CD4-positive, alpha-beta T cell treated with Interleukin-17A for 4 hours (primary cell): ENCODE measurements around the gene OLFM1.

Experiments used
- DNase-seq: peaks from one replicate; pipeline ENCODE4 v3.0.0-alpha.2; 2020; ENCODE audit warnings: mixed read lengths

OLFM1 gene

DNA sequence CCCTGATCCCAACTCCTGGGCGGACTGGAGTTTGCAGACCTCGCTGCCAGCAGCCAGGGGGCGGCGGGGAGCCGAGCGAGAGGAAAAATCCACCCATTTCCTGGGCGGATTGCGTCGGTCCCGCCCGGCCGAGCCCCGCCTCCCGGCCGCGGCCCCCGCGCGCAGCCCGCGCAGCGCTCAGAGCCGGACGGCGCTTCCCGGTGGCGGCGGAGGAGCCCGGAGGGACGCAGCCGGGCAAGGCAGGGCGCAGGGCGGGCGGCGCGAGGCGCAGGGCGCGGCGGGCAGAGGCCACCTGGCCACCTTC, at the start of gene OLFM1:
Gene OLFM1 (plus strand): TSS at position 180 of the 304 bp plus-strand sequence. CDS start 322 bp downstream, outside the sequence.
- no peak for DNase-seq

DNA sequence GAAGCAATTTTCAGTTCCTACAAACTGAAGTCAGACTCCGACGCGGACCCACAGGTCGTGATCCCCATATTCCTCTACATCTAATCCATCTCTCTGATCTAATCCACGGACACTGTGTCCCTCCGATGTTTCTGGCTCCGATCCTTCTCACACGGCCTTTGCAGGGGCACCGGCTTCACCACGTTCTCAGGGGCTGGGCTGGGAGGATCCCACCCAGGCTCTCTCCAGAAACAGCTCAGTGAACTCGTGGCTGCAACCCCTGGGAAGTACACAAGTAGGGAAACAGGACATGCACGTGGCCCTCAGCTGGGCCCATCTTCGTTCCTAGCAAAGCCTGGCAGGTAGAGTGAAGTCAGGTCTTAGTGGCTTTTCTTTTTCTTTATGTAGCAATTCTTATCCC, 49.1 kb upstream of the OLFM1 start:
- no peak for DNase-seq

DNA sequence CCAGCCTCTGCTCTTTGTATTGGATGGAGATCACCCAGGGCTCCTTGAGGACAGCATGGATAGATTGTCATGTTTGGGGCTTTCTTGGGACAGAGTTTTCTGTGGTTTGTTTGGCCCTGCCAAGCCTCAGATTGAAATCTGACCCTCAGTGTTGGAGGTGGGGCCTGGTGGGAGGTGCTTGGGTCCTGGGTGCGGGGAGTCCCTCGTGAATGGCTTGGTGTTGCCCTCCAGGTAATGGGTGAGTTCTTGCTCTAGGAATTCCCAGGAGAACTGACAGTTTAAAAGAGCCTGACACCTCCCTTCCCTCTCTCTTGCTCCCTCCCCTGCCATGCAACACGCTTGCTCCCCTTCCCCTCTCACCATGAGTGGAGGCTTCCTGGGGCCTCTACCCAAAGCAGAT, 48.6 kb upstream of the OLFM1 start:
- DNase-seq = no peak

DNA sequence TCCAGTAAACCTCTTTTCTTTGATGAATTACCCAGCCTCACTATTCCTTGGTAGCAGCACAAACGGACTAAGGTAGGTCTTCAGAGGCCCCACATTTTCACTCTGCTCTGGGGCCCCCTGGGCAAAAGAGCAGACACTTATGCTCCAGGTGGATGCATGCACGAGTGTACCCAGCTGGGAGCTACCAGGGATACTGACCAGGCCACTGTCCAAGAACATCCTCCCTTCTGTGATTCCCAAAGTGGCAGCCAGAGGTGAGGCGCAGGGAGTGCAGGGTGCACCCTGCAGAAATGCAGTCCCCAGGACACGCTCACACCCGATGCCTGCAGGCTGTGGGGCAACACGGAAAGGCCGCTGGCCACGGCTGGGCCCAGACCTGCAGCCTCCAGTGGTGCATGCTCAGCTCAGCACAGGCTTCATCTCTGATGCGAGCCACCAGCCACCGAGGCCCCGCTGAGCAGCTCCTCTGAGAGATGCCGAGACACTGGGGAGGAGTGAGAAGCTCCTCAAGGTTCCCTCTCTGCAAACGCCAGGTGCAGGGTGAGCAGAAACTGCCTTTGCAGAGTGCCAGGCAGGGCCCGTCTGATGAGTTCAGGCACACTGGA, 48.1 kb upstream of the OLFM1 start:
- no peak for DNase-seq

DNA sequence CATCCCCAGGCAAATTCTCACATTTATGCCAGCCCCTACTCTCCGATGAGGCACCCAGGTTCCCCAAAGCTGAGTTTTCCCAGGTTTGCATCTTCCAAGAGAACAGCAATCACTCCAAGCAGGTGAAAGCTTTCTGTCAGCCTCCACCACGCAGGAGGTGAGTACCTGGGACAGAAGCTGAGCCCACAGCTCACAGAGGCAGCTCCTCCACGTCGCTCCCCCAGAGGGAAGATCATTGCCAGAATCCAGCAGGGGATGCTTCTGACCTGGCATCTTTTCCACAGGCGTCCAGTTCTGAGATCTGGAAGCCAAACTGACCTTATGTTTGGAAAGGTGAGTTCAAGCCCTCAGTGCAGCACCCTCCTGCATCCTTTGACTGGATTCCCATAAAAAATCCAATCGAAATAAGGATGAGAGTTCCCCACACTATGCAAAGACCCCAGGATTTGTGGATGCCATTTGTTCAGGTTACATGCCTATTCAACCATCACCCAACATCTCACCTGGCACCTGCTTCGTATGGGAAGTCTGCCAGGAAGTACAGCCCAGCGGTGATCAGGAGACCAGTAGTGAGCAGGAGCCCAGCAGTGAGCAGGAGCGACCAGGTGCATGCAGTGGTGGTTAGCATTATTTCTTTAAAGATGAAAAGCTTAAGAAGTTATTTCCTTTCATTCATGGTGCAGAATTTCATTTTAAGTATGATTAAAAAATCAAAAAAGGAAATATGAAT, 47.4 kb upstream of the OLFM1 start:
- no peak for DNase-seq

DNA sequence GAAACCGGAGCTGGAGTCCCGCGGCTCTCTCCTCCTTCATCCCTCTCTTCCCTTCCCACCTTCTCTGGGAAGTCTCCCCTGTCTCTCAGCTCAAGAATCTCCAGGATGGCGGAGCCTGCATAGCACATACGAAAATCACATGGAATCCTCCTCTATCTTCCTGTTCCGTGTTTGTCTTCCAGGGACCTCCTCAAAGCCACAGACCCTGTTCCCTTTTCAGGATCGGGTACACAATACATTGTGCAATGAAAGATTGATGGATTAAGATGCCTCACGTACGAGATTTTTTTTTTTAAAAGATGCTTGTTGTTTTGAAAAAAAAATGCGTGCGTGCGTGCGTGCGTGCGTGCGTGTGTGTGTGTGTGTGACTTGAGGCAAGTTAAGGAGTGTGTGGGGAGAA, 46.6 kb upstream of the OLFM1 start:
- DNase-seq = no peak

DNA sequence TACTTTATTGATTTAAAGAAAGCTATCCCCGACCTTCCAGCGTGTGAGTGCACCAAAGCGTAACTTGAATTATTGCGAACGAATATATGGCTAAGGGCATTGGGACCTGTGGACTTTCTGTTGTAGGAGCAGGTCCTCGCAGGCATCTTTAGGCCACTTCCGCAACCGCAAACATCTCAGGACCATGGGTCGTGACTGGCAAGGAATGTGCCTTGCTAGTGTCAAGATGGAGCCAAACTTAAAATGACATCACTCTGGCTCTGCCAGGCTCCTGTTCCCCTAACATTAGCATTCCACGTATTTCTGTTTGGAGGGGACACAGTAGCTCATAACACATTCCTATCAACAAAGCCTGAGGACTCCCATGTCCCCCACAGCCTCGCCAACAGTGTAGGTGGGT, 44.1 kb upstream of the OLFM1 start:
- DNase-seq = no peak

DNA sequence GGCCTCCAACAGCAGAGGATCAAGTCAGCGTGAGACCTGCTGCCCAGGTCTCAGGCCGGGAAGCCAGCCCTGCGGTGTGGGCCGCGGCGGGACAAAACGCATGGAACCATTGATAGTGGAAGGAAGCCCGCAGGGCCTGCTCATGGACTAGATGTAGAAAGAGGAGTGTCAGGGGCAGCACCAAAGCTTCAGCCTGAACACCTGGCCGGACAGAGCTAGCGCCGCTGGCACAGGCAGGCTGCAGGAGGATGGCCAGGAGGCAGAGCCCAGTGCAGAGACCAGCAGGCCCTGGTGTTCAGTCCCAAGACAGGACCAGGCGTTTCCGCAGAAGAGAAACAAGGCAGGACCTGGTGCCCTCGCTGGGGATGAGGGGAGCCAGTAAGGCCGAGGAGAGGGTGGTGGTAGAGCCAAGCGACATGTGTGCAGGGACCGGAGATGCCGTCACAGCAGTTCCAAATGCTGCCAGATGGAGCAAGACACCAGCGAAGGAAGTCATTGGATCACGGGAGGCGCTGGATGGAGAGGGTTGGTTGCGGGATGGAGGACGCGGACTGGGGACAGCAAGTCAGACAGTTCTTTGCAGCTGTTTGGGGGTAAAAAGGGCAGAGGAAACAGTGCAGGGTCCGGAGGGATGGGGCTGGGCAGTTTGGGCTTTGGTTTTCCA, 42.1 kb upstream of the OLFM1 start:
- DNase-seq = no peak

DNA sequence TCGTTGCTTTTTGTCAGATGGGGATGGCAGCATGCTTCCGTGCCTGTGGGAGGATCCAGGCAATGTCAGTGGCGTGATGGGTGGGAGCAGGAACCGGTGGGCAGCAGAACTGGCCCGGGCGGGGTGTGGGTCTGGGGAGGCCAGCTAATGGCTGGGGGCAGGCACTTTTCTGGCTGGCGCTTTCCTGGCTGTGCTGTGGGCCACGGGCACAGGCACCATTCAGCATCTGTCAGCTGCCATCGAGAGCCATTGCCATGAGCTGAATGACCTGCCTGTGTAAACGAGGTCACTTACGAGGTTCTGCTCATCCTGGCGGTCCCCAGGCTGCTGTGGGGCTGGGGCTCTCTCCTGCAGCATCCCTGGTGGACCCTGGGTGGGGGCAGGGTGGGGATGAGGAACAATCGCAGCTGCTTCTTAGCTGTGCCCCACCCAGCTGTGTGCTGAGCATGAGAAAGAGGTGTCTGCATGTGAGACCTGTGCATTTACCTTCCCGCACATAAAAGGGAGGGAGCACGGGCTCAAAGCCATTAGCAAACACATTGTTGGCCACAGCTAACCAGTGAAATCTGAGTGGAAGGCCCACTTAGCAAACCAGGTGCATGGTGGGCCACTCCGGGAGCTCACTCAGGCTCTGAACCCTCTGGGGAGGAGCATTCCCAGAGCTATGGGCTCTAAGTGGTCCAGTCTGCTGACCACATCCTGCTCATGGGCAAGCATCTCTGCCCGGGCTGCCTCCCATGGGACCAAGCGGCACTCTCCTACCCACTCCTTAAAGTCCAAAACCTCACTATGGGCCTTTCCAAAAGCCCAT, 41.3 kb upstream of the OLFM1 start:
- DNase-seq = no peak

DNA sequence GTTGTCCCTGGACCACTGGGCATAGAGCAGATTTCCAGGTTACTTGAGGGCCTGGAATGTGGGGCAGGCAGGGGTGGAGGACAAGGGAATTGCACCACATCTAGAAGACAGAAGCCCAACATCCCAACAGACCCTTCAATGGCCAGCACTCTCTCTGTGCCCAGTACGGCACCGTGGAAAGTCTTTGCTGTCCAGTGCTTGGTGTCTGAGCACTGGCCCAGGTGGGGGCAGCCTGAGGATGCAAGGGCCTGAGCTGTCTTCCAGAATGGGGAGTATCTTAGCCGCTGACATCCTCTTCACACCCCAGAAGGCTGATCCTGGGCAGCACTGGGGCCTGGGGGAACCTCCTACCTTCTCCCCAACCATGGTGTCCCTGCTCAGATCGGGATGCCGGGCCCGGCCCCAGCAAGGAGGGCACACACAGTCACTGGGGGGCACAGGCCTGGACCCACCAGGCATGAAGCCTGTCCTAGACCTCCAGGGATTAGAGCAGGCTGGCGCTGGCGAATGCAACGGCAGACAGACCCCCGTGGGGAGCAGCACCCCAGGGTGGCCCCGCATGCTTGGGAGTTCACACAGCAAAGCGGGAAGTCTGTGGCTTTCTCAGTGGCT, 40.6 kb upstream of the OLFM1 start:
- DNase-seq = no peak

DNA sequence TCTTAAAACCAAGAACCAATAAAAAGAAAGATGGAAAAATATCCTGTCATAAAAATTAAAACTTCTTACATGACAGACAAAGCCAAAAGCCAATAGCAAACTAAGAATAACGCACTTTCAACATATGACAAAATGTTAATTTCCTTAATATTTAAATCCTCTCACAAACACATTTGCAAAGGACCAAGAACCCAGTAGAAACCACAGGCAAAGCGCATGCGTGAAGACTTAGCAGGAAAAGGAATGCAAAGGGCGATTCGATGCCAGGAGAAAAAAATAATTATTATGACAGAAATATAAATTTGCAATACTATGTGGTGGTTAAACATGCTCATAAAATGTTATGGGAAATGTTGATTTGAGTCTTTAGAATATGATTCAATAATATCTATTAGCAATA, 39.9 kb upstream of the OLFM1 start:
- DNase-seq = no peak

DNA sequence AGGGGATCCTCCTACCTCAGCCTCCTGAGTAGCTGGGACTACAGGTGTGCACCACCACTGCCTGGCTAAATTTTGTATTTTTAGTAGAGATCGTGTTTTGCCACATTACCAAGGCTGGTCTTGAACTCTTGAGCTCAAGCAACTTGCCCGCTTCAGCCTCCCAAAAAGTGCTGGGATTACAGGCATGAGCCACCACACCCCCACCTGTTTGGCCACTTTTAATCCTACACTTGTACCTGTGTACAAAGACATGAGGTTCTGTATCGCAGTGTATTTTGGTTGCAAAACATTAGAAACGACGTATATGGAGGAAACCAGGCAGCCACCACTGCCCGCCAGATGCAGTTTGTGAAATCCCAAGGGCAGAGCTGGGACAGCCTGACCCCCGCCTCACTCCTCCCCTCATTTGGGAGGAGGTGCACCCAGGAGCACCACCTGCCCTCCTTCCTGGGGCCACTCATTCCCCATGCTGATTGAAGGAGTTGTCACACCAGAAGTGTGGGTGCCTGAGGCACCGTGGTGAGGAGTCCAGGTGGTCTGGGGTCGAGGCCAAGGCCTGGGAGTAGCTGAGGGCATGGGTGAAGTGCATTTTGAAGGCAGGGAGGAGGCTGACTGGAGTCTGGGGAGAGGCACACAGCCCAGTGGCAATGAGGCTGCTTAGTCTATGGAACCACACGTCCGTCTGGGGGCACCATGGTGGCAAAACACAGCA, 39.3 kb upstream of the OLFM1 start:
- no peak for DNase-seq

DNA sequence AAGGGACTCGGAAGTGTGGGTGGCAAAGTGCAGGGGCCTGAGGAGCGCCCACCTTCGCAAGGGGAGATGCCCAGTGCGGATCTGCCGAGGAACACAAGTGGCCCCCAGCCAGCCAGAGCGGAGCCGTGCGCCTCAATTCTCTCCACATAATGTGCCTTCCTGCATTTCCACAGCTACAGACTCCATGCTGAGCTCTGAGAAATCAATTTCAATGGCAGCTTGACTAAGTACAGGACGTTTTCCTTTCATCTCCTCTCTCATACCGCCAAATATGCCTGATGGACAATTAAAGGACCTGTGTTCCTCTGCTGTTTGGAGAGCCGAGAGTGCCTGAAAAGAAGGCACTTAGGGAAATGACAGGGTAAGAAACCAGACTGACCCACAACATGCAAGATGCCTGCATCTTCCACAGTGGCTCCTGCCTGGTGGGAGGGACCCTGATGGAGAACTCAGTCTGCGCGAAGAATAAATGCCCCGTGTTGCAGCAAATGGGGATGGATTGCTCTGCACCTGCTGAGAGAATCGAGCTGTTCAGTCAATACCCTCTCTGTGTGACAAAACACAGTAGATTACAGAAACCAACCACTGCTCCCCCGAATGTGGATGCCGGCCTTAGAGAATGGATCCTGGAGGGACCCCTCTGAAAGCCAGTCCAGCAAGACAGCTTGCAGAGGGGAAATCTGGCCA, 38.6 kb upstream of the OLFM1 start:
- DNase-seq = no peak

DNA sequence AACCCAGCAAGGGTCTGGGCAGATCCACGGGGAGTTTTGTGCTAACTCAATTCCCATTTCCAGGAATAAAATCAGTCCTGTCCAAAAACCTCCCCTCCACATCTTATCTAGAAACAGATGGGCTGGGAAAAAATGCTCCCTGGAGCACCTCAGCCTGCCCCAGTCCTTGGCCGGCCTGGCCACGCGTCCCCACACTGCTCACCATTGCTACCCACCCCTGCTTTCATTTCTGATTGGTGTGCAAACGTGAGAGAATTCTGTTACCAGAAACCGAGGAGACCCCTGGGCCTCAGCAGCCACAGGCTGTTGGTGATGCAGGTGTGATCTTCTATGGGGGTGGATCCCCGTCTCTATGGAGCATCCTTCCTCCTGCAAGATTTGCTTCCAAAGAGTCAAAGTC, 38.0 kb upstream of the OLFM1 start:
- no peak for DNase-seq

DNA sequence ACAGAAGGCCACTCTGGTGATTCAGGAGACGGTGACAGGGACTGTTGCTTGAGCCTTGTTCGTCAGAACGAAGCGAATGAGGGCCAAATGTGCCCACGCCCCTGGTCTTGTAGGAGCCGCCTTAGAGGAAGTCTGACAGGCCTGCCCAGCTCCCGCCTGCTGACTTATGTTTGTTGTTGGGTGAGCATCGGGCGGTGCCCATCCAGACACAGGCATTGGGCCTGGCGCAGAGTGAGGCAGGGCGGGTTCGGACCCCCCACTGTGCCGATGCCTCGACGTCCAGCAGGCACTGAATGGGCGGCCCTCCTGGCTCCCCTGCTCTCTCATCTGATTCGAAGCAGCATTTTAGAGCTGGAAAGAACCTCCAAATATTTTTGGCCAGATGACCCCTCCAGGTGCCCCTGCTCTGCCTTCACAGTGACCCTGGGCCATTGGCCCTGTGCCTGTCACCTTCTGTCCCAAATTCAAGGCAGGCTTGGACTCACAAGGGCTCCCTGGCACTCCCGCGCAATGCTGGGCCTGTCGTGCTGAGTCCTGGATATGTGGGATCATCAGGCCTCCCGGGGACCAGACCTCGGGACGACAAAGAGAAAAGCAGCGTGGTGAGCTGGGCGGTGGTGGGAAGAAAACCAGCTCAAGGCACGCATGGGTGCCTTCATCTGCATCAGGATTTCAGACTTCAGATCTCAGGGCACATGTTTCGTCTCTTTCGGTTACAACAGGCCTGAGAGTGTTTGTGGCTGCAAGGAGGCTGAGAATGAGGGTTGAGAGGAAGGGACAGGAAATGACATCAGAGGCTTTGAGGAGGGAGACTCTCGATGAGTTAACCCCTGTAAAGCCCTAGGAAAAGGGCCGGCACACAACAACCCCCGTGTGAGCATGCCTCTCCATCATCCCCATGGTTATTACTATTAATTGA, 37.1 kb upstream of the OLFM1 start:
- no peak for DNase-seq

DNA sequence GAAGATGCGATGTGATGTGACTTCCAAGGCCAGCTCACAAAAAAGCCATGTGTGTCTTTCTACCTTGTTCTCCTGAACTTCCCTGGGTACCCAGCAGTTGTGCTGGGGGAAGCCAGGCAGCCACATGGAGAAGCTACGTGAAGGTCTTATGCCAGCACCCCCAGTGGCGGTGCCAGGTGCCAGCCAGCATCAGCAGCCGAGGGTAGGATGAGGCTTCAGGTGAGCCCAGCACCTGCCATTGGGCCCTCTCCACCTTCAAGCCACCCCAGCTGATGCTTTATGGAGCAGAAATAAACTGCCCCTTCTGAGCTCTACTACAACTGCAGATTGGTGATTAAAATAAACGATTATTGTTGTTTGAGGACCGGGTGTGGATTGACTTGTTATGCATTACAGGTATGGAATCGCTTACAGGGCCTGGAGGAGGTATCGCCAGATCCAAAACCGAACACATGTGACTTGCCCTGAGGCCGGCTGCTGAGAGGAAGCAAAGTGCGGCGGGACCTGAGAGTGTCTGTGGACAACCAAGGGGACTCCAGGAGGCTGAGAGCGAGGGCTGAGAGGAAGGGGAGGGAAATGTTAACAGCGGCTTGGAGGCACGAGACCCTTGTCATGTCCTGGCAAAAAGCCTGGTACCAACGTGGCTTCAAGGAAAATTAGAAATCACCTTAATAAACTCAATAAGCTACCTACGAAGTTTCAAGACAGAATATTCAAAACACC, 36.0 kb upstream of the OLFM1 start:
- DNase-seq = no peak

DNA sequence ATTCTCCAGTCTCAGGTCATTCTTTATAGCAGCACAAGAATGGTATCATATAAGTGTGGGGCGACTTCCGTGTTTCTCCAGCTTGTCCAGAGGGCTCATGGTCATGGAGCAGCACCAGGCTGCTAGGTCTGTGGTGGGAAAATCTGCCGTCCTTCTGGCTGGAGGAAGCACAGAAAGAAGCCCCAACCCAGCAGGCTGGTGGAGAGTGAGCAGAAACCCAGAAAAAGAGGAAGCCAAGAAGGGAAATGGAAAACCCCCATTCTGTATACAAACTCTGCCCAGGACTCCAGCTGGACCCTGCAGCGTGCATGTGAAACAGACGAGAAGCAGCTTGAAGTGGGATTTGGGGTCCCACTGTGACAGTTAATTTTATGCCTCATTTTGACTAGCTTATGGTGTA, 34.3 kb upstream of the OLFM1 start:
- DNase-seq = no peak

DNA sequence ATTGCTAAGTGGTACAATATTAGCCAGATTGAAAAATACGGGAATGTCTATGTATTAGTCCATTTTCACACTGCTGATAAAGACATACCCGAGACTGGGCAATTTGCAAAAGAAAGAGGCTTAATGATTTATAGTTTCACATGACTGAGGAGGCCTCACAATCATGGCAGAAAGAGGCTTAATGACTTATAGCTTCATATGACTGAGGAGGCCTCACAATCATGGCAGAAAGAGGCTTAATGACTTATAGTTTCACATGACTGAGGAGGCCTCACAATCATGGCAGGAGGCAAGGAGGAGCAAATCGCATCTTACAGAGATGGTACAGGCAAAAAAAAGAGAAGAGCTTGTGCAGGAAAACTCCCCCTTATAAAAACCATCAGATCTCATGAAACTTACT, 32.3 kb upstream of the OLFM1 start:
- DNase-seq = no peak

DNA sequence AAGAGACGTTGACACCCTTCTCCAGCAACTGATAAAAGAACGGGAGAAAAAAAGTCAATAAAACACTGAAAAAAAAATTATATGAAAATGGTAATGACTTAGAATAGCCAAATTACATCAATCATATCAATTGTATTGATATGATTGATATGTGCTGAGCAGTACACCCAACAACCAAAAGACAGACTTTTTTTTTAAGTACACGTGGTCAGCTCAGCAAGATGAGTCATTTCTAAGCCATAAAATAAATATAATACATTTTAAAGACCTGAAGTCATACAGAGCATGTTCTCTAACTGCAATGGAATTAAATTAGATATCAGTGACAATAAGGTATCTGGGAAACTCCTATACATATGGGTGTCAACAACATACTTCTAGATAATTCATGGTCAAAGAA, 30.9 kb upstream of the OLFM1 start:
- no peak for DNase-seq

DNA sequence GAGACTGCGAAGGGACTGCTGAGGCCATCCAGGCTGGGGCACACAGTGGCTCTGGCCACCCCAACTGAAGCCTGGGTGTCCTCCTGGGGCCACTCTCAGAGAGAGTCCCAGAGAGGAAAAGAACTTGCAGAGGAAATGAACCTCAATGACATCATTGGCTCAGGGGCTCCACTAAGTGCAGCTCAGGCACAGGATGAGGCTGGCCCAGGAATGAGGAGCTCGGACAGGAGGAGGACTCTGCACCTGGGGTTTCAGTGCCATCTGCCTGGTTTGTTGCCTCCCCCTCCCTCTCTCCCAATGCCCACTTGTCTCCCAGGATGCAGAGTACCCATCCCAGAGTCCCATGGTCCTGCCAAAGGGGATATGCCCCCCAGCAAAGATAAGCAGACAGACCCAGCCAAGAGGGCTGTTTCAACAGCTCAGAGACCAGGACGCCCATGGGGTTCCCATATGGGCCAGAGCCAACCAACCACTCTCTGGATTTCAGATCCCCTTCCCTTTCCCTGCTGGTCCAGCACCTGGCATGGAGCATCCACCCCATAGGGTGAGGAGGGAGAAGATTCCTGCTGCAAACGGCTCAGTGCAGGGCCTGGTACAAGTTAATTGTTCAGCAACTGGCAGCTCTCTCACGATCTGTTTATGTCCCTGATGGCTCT, 26.9 kb upstream of the OLFM1 start:
- DNase-seq = no peak
